IPS-NIHi11 (cell line): ENCODE measurements around the gene MICU1.
"Not testable (repeated sequence)": the region's sequence is repeated elsewhere in the genome, so short reads cannot be mapped to it uniquely, and the experiment has no call there.

Source experiments
- DNase-seq: peaks from one replicate; pipeline ENCODE4 v3.0.0; 2012; ENCODE audit warnings: mixed read lengths, low spot score

MICU1 gene

GRCh38 chr10:72557362-72557761, 68.5 kb downstream of the MICU1 start:
- DNase-seq, result no peak

- no peak for DNase-seq
Measured at GRCh38 chr10:72552857-72553256, 73.0 kb downstream of the MICU1 start.

GRCh38 chr10:72550239-72550638, 75.6 kb downstream of the MICU1 start:
- DNase-seq, result no peak

GRCh38 chr10:72545546-72545945, 80.3 kb downstream of the MICU1 start:
- DNase-seq, result no peak

- DNase-seq, result not testable (repeated sequence)
Measured at GRCh38 chr10:72543855-72544254, 82.0 kb downstream of the MICU1 start.

- no peak for DNase-seq
Measured at GRCh38 chr10:72542396-72542815, 83.5 kb downstream of the MICU1 start.

GRCh38 chr10:72541337-72541736, 84.5 kb downstream of the MICU1 start:
- no peak for DNase-seq

- no peak for DNase-seq
Measured at GRCh38 chr10:72540193-72540807, 85.6 kb downstream of the MICU1 start.

GRCh38 chr10:72539137-72539536, 86.7 kb downstream of the MICU1 start:
- DNase-seq, result no peak

- no peak for DNase-seq
Measured at GRCh38 chr10:72525689-72526088, 100.2 kb downstream of the MICU1 start.

GRCh38 chr10:72525277-72525676, 100.6 kb downstream of the MICU1 start:
- no peak for DNase-seq

GRCh38 chr10:72524489-72524888, 101.4 kb downstream of the MICU1 start:
- no peak for DNase-seq

- DNase-seq, result no peak
Measured at GRCh38 chr10:72523932-72524396, 101.9 kb downstream of the MICU1 start.

GRCh38 chr10:72523062-72523461, 102.8 kb downstream of the MICU1 start:
- no peak for DNase-seq

- no peak for DNase-seq
Measured at GRCh38 chr10:72517244-72517643, 108.6 kb downstream of the MICU1 start.

GRCh38 chr10:72515455-72515854, 110.4 kb downstream of the MICU1 start:
- DNase-seq, result no peak

GRCh38 chr10:72513910-72514309, 112.0 kb downstream of the MICU1 start:
- no peak for DNase-seq

GRCh38 chr10:72511459-72511858, 114.4 kb downstream of the MICU1 start:
- DNase-seq, result no peak

GRCh38 chr10:72509941-72510340, 115.9 kb downstream of the MICU1 start:
- no peak for DNase-seq

- no peak for DNase-seq
Measured at GRCh38 chr10:72509206-72509799, 116.6 kb downstream of the MICU1 start.

GRCh38 chr10:72508033-72508432, 117.8 kb downstream of the MICU1 start:
- no peak for DNase-seq

- no peak for DNase-seq
Measured at GRCh38 chr10:72506474-72506873, 119.4 kb downstream of the MICU1 start.

GRCh38 chr10:72505435-72505834, 120.4 kb downstream of the MICU1 start:
- no peak for DNase-seq
